HT1080 (cell line): Measurements from ENCODE around the gene AGAP3. TPM values are rescaled to one million over a fixed set of nuclear protein-coding genes. Genes with fewer than 3 reads are reported as not detected.
"Not testable (repeated sequence)": the region's sequence is repeated elsewhere in the genome, so short reads cannot be mapped to it uniquely, and the experiment has no call there.

Experiments
- DNase-seq: peaks from one replicate; pipeline ENCODE4 v3.0.0-alpha.2; 2015; ENCODE audit warnings: low read depth
- polyA plus RNA-seq, 2 experiments: library from polyadenylated mRNA; depleted of rRNA; stranded (reverse); fragments of >200 nt; gene quantifications; 2 replicates each; pipeline ENCODE4 v1.2.3, GENCODE V29; 2015
- total RNA-seq: library from RNA; depleted of rRNA; stranded (reverse); fragments of >200 nt; shearing (Covaris generic); gene quantifications from 2 replicates; pipeline ENCODE4 v1.2.3, GENCODE V29; 2014; rRNA removed

Gene AGAP3
- 36.4 and 45.3 TPM in 2 replicates for total RNA-seq
- 43.4 and 51.2 TPM in 2 replicates for polyA plus RNA-seq (2015; cell fraction: cytosol; rRNA removed)
- 85.9 and 98.9 TPM in 2 replicates for polyA plus RNA-seq (2015; cell fraction: nucleus; rRNA removed)

DNA sequence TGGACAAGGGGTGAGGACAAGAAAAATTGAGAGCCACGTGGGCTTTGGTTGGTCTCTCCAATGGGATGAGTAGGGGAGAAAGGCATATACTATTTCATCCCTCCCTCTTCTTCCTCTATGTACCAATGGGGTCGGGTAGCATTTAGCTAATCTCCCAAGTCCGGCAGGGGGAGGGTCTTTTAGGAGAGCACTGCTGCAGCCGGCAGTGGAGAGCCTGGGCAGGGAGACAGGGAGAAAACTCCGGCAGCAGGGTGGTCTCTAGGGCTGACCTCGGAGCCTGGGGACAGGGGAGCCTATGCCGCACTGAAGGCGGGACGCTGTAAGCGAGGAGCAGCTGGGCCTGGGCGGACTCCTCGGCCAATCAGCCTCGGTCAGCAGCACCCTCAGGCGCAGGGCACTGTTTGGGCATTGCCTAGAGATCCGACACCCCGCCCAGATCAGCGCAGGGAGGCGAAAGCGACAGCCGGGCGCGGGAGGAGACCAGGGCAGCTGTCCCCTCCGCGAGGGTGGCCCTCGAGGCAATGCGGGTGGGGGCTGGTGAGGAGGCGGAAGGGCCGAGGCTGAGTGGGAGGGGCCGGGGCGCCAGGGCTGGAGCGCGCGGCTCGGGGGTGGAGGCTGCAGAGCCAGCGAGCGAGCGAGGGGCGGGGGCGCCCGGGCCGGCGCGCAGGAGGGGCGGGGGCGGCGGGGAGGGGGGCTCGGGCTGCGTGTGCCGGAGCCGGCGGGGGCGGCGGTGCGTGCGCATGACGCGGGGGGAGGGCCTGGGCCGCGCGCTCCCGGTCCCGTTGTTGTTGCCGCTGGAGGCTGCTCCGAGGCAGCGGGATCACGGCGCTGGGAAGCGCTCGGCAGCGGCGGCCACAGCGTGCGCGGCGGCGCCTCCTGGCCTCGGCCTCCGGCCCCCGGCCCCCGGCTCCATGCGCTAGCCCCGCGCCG lies at the start of gene AGAP3:
Gene AGAP3, plus strand, starts transcription at position 785 of the 930 bp plus-strand sequence. CDS start 267 bp downstream, outside the sequence.
- peak; percentile 75 for DNase-seq

- DNase-seq, result peak; percentile 98
Measured at GRCh38 chr7:151038951-151039849, 47.1 kb upstream of the AGAP3 start.

DNA sequence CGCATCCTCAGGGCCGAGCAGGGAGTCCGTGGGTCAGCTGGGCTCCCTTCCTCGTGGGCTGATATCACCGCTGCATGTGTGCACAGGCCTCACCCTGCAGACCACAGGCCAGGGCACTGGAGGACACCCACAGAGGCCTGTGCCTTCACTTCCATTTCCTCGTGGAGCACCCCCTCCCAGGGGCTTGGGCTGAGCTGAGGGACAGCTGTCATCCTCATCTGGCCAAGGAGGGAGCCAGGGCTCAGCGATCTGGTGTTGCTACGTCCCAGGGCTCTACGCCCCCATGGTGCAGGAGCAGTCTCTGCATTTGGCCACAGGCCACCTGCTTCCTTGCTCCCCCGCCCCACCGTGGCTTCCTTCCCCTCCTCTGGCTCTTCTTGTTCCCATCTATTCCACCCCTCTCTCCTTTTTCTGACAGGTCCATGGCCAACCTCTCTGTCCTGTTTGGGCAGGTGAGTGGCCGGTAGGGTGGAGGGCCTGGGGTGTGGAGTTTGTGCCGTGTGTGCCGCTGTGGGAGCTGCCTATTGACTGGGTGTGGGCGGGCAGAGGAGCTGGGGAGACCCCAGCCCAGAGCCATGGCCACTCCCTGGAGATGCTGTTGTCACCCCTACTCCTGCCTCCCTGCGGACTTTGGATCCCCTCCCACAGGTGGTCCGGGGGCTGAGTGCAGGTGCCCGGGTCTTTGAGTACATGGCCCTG lies 46.3 kb upstream of the AGAP3 start:
- DNase-seq, result no peak

- DNase-seq, result no peak
Measured at GRCh38 chr7:151040616-151041375, 45.5 kb upstream of the AGAP3 start.

DNA sequence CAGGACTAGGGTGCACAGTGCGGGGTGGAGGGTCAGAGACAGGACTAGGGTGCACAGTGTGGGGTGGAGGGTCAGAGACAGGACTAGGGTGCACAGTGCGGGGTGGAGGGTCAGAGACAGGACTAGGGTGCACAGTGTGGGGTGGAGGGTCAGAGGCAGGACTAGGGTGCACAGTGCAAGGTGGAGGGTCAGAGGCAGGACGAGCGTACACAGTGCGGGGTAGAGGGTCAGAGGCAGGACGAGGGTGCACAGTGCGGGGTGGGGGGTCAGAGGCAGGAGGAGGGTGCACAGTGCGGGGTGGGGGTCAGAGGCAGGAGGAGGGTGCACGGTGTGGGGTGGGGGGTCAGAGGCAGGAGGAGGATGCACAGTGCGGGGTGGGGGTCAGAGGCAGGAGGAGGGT lies 42.8 kb upstream of the AGAP3 start:
- DNase-seq, result not testable (repeated sequence)

DNA sequence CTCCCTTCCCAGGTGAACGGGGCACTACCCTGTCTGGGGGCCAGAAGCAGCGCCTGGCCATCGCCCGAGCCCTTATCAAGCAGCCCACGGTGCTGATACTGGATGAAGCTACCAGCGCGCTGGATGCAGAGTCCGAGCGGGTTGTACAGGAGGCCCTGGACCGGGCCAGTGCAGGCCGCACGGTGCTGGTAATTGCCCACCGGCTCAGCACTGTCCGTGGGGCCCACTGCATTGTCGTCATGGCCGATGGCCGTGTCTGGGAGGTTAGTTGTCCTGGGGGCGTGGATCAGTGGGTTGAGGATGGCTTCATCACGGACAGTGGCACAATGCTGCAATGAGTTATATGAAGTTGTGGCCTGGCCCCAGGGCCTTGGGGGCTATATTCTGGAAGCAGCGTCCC lies 42.3 kb upstream of the AGAP3 start:
- no peak for DNase-seq

DNA sequence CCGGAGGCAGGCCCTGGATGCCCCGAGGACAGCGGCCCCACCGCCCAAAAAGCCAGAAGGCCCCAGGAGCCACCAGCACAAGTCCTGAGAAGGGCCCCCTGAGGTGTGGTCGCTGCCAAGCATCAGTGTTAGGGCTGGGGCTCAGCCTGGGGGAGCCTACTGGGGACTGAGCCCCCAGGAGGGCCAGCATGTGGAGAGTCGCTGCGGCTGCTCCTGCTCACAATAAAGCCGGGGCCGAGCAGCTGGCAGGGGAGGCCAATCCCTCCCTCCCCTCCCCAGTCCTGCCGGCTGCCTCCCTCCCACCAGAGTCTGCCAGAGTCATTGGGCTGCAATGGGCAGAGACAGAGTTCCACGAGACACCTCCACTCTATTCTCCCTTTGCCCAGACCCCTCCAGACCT lies 41.0 kb upstream of the AGAP3 start:
- DNase-seq, result no peak

GRCh38 chr7:151045967-151046366 lies 40.3 kb upstream of the AGAP3 start:
- no peak for DNase-seq

- peak; percentile 34 for DNase-seq
Measured at GRCh38 chr7:151046603-151047573, 39.4 kb upstream of the AGAP3 start.

DNA sequence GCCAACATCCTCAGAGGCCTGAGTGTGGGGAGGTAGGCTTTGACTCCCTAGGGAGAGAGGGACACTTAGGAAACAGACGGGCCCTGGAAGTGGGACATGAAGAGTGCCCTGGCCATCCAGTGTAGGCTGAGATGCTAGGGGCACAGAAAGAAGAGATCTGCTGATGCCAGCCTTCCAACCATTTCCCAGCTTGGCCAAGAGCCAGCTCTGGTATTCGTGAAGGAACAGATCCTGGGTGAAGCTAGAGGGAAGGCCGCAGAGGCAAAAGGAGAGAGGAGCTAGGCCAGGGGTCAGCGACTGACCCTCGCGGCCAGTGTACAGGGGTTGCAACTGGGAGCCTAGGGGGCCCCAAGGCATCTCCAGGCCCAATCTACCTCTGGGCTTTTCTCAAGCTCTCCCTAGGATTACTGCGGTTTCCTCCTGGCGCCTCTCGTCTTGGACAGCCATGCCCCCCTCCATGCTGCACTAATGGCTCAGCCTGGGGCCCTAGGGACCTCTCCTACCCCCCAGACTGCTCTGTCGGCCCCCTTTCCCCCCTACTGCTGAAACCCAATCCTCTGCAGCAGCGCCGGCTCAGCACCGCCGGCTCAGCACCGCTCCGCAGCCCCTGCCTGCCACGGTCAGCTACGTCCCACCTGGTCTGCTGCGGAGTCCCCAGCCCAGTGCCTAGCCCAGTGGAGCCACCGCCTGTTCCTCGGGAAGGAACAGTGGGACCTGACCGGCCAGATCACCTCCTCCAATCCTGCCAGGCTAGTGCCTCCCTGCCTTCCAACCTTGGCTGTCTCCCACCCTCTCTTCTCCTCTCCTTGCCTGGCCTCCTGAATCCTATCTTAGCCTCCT lies 38.1 kb upstream of the AGAP3 start, which contains the start of gene ASIC3:
Gene ASIC3, plus strand, starts transcription at position 556 of the 840 bp plus-strand sequence. CDS start 355 bp downstream, outside the sequence.
- DNase-seq, result no peak

- DNase-seq, result no peak
Measured at GRCh38 chr7:151048911-151049463, 37.3 kb upstream of the AGAP3 start.

GRCh38 chr7:151051108-151051507 lies 35.2 kb upstream of the AGAP3 start:
- no peak for DNase-seq

GRCh38 chr7:151053096-151053495 lies 33.2 kb upstream of the AGAP3 start:
- DNase-seq, result no peak

DNA sequence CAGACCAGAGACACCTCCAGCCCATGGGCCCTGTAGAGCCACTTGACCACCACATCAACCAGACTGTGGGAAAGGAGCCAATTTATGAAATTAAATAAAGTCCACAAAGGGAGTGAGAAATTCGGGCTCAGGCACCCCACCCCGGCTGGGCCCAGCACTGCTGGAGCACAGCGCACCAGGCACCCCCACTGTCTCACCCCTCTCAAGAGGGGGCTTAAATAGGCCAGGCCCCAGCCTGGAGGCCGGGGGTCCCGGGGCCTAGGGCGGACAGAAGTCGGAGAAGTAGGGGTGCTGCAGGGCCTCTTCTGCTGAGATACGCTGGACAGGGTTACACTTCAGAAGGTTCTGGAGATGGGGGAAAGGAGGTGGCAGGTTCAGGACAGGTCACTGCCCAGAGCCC lies 32.5 kb upstream of the AGAP3 start:
- no peak for DNase-seq

DNA sequence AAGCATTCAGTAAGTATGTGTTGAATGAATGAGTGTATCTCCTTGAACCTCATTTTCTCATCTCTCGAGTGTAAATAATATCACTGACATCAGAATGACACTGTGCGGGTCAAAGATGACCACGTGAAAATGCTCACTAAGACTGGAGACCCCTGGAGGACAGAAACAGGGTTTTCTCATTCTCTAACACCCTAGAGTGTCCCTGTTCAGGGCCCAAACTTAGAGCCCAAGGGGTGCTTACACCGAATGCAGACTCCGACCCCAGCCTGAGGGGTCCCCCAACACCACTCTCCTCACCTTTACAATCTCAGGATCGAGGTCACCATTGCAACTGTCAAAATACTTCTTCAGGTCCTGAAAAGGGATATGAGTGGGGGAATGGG lies 30.0 kb upstream of the AGAP3 start:
- DNase-seq, result no peak

DNA sequence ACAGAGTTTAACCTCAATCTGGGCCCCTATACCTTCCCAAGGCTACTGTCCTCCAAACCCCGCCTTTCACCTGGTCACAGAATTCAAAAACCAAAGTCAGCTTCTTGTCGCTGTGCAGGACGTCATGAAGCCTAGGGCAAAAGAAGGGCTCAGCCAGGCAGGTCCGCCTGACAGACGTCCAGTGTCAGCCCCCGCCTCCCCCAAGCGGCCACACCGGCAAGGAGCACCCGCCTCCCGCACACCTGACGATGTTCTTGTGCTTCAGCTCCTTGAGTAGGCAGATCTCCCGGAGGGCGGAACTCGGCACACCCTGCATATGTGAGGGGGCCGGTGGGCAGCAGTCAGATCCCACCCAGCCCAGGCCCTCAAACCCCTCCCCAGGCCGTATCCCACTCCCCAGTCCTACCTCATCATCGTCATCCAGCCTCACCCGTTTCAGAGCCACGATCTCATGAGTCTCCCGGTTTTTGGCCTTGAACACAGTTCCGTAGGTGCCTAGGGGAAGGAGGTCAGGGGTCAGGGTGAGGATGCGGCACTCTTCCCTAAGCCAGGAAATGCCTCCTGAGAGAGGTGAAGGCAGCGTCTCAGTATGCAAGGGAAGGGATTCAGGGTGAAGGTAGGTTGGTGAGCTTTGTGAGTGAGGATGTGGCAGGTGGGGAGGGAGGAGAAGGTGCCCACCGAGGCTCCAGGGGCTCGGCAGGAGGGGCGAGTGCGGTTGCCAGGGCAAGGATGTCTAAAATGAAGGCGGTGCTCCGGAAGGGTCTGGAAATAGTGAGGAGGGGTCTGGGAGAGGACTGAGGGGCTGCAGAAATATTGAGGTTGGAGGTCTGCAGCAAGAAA lies 29.4 kb upstream of the AGAP3 start:
- no peak for DNase-seq

GRCh38 chr7:151057506-151057988 lies 28.7 kb upstream of the AGAP3 start, which contains the start of gene CDK5:
TSS of gene CDK5 (minus strand) at chr7:151057897. CDS start at chr7:151057848, 49 bp downstream.
- no peak for DNase-seq
